Colonic mucosa (tissue), 4 donors: Measurements from ENCODE around the gene ADIG. TPM values are rescaled to one million over a fixed set of nuclear protein-coding genes. Genes with fewer than 3 reads are reported as not detected.

Experiments used
- DNase-seq: peaks from one replicate; pipeline ENCODE4 v3.0.0-alpha.2; 2020
- H3K27ac ChIP-seq: fragments of 200-600 bp; one replicate; pipeline ENCODE4 v1.8.0; 2021
- H3K27me3 ChIP-seq: fragments of 200-600 bp; one replicate; pipeline ENCODE4 v1.8.0; 2021
- H3K36me3 ChIP-seq: fragments of 200-600 bp; one replicate; pipeline ENCODE4 v1.8.0; 2021
- H3K4me1 ChIP-seq: fragments of 200-600 bp; one replicate; pipeline ENCODE4 v1.8.0; 2021; ENCODE audit warnings: mild to moderate bottlenecking
- H3K4me3 ChIP-seq: fragments of 200-600 bp; one replicate; pipeline ENCODE4 v1.8.0; 2021
- H3K9ac ChIP-seq, 2 donors: one replicate each; pipeline ENCODE4 v1.7.0; 2013; ENCODE audit warnings: control low read depth in 2 of 2, low read depth in 2 of 2, low read length in 2 of 2
- H3K9me3 ChIP-seq: fragments of 200-600 bp; one replicate; pipeline ENCODE4 v1.8.0; 2021
- CTCF ChIP-seq: fragments of 200-600 bp; IDR thresholded peaks from one replicate; pipeline ENCODE4 v1.8.0; 2022; ENCODE audit warnings: antibody characterized with exemption, mild to moderate bottlenecking
- intact Hi-C: fragments of 100-400 bp; cut with DNase I; formaldehyde crosslinking; loops from one replicate; pipeline ENCODE4 v1.14.1; 2022
- total RNA-seq, 2 donors: library from RNA; stranded (reverse); fragmentation: NEBNext Ultra II Directional in 1 of 2; extraction: Animal tissue kit (Norgen Biotek cat#: 25700) in 1 of 2; gene quantifications; one replicate each; pipeline ENCODE4 v1.2.1, GENCODE V29; 2021
- donor health status: healthy.
- donor health status: DM: no; HTN: no; CAD: no.
- donor health status: DM: no; HTN: no; CAD: no.

Gene ADIG
- total RNA-seq, 2 donors from 2014 or later = not detected

- no peak overlapping the region for H3K9ac ChIP-seq
- no peak overlapping the region for H3K27ac ChIP-seq
- no peak for TF ChIP-seq CTCF
- intact Hi-C loops = no loop called here
- H3K4me1 ChIP-seq = no peaks in the 10 kb centered on the region
- no peaks in the 10 kb centered on the region for H3K36me3 ChIP-seq
- H3K27me3 ChIP-seq = no peaks in the 10 kb centered on the region
- H3K9me3 ChIP-seq = no peaks in the 10 kb centered on the region
- DNase-seq = no peak
- H3K4me3 ChIP-seq = no peak overlapping the region
Observed at GRCh38 chr20:38628580-38629470, 47.8 kb downstream of the ADIG start.

- no peak for TF ChIP-seq CTCF
- Histone ChIP-seq H3K27me3 (no peaks in the 10 kb centered on the region), H3K9ac (no peak overlapping the region), H3K9me3 (no peaks in the 10 kb centered on the region), H3K36me3 (no peaks in the 10 kb centered on the region), H3K4me1 (no peaks in the 10 kb centered on the region), H3K4me3 (no peak overlapping the region), H3K27ac (no peak overlapping the region)
- intact Hi-C loops = no loop called here
- DNase-seq = no peak
Observed at GRCh38 chr20:38629979-38630378, 49.0 kb downstream of the ADIG start.

GRCh38 chr20:38630727-38631126 is 49.7 kb downstream of the ADIG start:
- intact Hi-C loops = no loop called here

GRCh38 chr20:38631155-38632022 is 50.4 kb downstream of the ADIG start:
- TF ChIP-seq CTCF = no peak
- no peaks in the 10 kb centered on the region for H3K9me3 ChIP-seq
- no peak overlapping the region for H3K4me3 ChIP-seq
- DNase-seq = no peak
- H3K36me3 ChIP-seq = no peaks in the 10 kb centered on the region
- no peaks in the 10 kb centered on the region for H3K27me3 ChIP-seq
- no peak overlapping the region for H3K9ac ChIP-seq
- H3K4me1 ChIP-seq = no peaks in the 10 kb centered on the region
- intact Hi-C loops = no loop called here
- no peak overlapping the region for H3K27ac ChIP-seq

More at GRCh38 chr20:38630727-38631126, 49.7 kb downstream of the ADIG start:
- Histone ChIP-seq H3K36me3 (no peaks in the 10 kb centered on the region), H3K27me3 (no peaks in the 10 kb centered on the region), H3K9me3 (no peaks in the 10 kb centered on the region), H3K27ac (no peak overlapping the region), H3K4me1 (no peaks in the 10 kb centered on the region), H3K9ac (no peak overlapping the region), H3K4me3 (no peak overlapping the region)
- no peak for DNase-seq
- TF ChIP-seq CTCF = no peak

- no peak overlapping the region for H3K9ac ChIP-seq
- H3K27ac ChIP-seq = no peak overlapping the region
- no peaks in the 10 kb centered on the region for H3K9me3 ChIP-seq
- intact Hi-C loops = no loop called here
- no peaks in the 10 kb centered on the region for H3K36me3 ChIP-seq
- H3K27me3 ChIP-seq = no peaks in the 10 kb centered on the region
- peak; percentile 45 for DNase-seq
- no peak overlapping the region for H3K4me3 ChIP-seq
- TF ChIP-seq CTCF = peak; percentile 88
- no peaks in the 10 kb centered on the region for H3K4me1 ChIP-seq
Observed at GRCh38 chr20:38633577-38634093, 52.6 kb downstream of the ADIG start.
